Activated CD4-positive, alpha-beta T cell treated with anti-CD3 and anti-CD28 coated beads for 48 hours (primary cell): ENCODE results near the gene CAPN12.
A peak's percentile ranks its signal among the peaks of the same experiment; 100 is the strongest.

Experiments
- DNase-seq: peaks from one replicate; pipeline ENCODE4 v3.0.0-alpha.2; 2020

Gene CAPN12

GRCh38 chr19:38709671-38710415 is 34.4 kb downstream of the CAPN12 start:
- no peak for DNase-seq

GRCh38 chr19:38709119-38709518 is 35.2 kb downstream of the CAPN12 start:
- no peak for DNase-seq

GRCh38 chr19:38708413-38709024 is 35.8 kb downstream of the CAPN12 start:
- DNase-seq: no peak

GRCh38 chr19:38707512-38708114 is 36.7 kb downstream of the CAPN12 start:
- no peak for DNase-seq

- DNase-seq: no peak
Measured at GRCh38 chr19:38706792-38707511, 37.3 kb downstream of the CAPN12 start.

GRCh38 chr19:38705197-38706019 is 38.9 kb downstream of the CAPN12 start:
- DNase-seq: no peak

- DNase-seq: no peak
Measured at GRCh38 chr19:38704488-38705026, 39.7 kb downstream of the CAPN12 start.

GRCh38 chr19:38703509-38703908 is 40.8 kb downstream of the CAPN12 start:
- DNase-seq: no peak

GRCh38 chr19:38702278-38702677 is 42.0 kb downstream of the CAPN12 start:
- DNase-seq: no peak

GRCh38 chr19:38701455-38702063 is 42.7 kb downstream of the CAPN12 start:
- DNase-seq: no peak

GRCh38 chr19:38700902-38701454 is 43.3 kb downstream of the CAPN12 start:
- no peak for DNase-seq

GRCh38 chr19:38700350-38700901 is 43.8 kb downstream of the CAPN12 start:
- DNase-seq: no peak

GRCh38 chr19:38699647-38700349 is 44.5 kb downstream of the CAPN12 start:
- no peak for DNase-seq

GRCh38 chr19:38699027-38699346 is 45.3 kb downstream of the CAPN12 start:
- peak; percentile 16 for DNase-seq

- DNase-seq: no peak
Measured at GRCh38 chr19:38698225-38699026, 45.8 kb downstream of the CAPN12 start.

GRCh38 chr19:38697641-38698071 is 46.6 kb downstream of the CAPN12 start:
- no peak for DNase-seq

- DNase-seq: no peak
Measured at GRCh38 chr19:38697197-38697596, 47.1 kb downstream of the CAPN12 start.

GRCh38 chr19:38696729-38697055 is 47.6 kb downstream of the CAPN12 start:
- DNase-seq: no peak

GRCh38 chr19:38695832-38696728 is 48.2 kb downstream of the CAPN12 start:
- no peak for DNase-seq
